PC-9 (cell line): ENCODE results near the gene CD209. TPM values are rescaled to one million over a fixed set of nuclear protein-coding genes. Genes with fewer than 3 reads are reported as not detected.

Experiments
- BruUV-seq: library from RNA; stranded (reverse); fragments of 400-500 nt; replicated peaks from 2 replicates; lab custom pipeline; 2021; lab: Mats Ljungman, UMichigan
- CTCF ChIA-PET: fragments of 300-600 bp; sonication (Branson Sonifier 250); formaldehyde crosslinking; loops from one replicate; lab custom pipeline; 2022; ENCODE audit warnings: antibody characterized with exemption; lab: Charles Lee
- POLR2A ChIA-PET: fragments of 300-600 bp; sonication (Branson Sonifier 250); formaldehyde crosslinking; loops from one replicate; lab custom pipeline; 2022; ENCODE audit warnings: antibody characterized with exemption; ENCODE audit not compliant: unreplicated experiment; lab: Charles Lee
- DNase-seq, 2 experiments: peaks; one replicate each; pipeline versions ENCODE4 v3.0.0 to v3.0.0-alpha.2; 2015 to 2022; ENCODE audit warnings: mixed read lengths in 1 of 2
- H2AFZ ChIP-seq: fragments of 200-600 bp; sonication (generic); 2 replicates; pipeline ENCODE4 v1.8.1; 2017; ENCODE audit warnings: antibody characterized with exemption
- H3F3A ChIP-seq: fragments of 200-600 bp; sonication (generic); 2 replicates; pipeline ENCODE4 v1.8.1; 2017; ENCODE audit warnings: antibody characterized with exemption, mild to moderate bottlenecking, low read depth; ENCODE audit not compliant: insufficient read depth
- H3K27ac ChIP-seq: fragments of 200-600 bp; sonication (generic); 2 replicates; pipeline ENCODE4 v1.6.1; 2016; ENCODE audit warnings: mixed run types
- H3K27me3 ChIP-seq: fragments of 200-600 bp; sonication (generic); 2 replicates; pipeline ENCODE4 v1.6.1; 2016; ENCODE audit warnings: low read depth, mixed run types; ENCODE audit not compliant: insufficient read depth
- H3K36me3 ChIP-seq: fragments of 200-600 bp; sonication (generic); 2 replicates; pipeline ENCODE4 v1.6.1; 2016; ENCODE audit warnings: low read depth, mixed run types
- H3K4me1 ChIP-seq: fragments of 200-600 bp; sonication (generic); replicated peaks from 2 replicates; pipeline ENCODE4 v1.6.1; 2016; ENCODE audit warnings: mixed run types; ENCODE audit not compliant: insufficient read depth
- H3K4me2 ChIP-seq: fragments of 200-600 bp; sonication (generic); 2 replicates; pipeline ENCODE4 v1.6.1; 2017; ENCODE audit warnings: mixed run types
- H3K4me3 ChIP-seq: fragments of 200-600 bp; sonication (generic); 2 replicates; pipeline ENCODE4 v1.6.1; 2016; ENCODE audit warnings: mixed run types
- H3K79me2 ChIP-seq: fragments of 200-600 bp; sonication (generic); 2 replicates; pipeline ENCODE4 v1.6.1; 2017; ENCODE audit warnings: low read depth, mixed run types
- H3K9me2 ChIP-seq: fragments of 200-600 bp; sonication (generic); 2 replicates; pipeline ENCODE4 v1.8.1; 2017; ENCODE audit warnings: mild to moderate bottlenecking; ENCODE audit not compliant: insufficient read depth
- H3K9me3 ChIP-seq: fragments of 200-600 bp; sonication (generic); 2 replicates; pipeline ENCODE4 v1.8.1; 2016; ENCODE audit warnings: low read depth; ENCODE audit not compliant: insufficient read depth
- H4K20me1 ChIP-seq: fragments of 200-600 bp; sonication (generic); 2 replicates; pipeline ENCODE4 v1.8.1; 2017; ENCODE audit not compliant: insufficient read depth
- EZH2 ChIP-seq: fragments of 200-600 bp; sonication (generic); IDR thresholded peaks from 2 replicates; pipeline ENCODE4 v1.8.0; 2017; ENCODE audit warnings: antibody characterized with exemption, low read depth
- intact Hi-C: fragments of 100-400 bp; cut with micrococcal nuclease; formaldehyde crosslinking; loops from one replicate; pipeline ENCODE4 v1.10.0; 2022; ENCODE audit not compliant: unreplicated experiment
- total RNA-seq: library from RNA; stranded (reverse); gene quantifications from 2 replicates; pipeline ENCODE4 v1.2.3, GENCODE V29; 2021
- TF ChIP-seq, protein P1 (sequence below): fragments of 200-600 bp; sonication (generic); conservative IDR thresholded peaks from 2 replicates; pipeline ENCODE4 v1.6.1; 2017; ENCODE audit warnings: mixed run types, antibody characterized with exemption, mild to moderate bottlenecking, moderate library complexity

Gene CD209
- total RNA-seq, 1 experiment from 2014 or later, result not detected

DNA sequence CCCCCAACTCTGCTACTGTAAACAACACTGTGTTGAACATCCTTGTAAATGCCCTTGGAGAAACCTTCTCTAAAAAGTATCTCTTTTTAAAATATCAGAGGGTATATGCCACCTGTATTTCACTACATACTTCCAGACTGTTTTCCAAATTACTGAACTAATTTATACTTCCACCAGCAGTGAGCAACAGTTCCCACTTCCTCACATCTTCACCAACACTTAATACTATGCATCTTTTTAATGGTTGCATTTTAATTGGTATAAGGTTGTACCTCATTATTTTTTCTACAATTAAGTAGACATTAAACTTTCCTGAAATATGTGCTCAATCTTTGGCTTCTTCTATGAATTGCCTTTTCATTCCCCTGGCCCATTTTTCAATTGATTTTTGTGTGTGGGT lies 37.5 kb upstream of the CD209 start:
- Histone ChIP-seq H2AFZ (no peak overlapping the region), H3K4me1 (peaks cover 23% of the 10 kb centered on the region), H3K27me3 (no peaks in the 10 kb centered on the region), H4K20me1 (no peaks in the 10 kb centered on the region), H3K79me2 (no peaks in the 10 kb centered on the region), H3K9me3 (no peaks in the 10 kb centered on the region; the same call in 1 of the 2 replicates), H3F3A (peaks cover 38% of the 10 kb centered on the region), H3K36me3 (no peaks in the 10 kb centered on the region), H3K4me2 (peak overlapping the region; percentile 23; the same call in 1 of the 2 replicates), H3K9me2 (no peaks in the 10 kb centered on the region), H3K4me3 (no peak overlapping the region), H3K27ac (peak overlapping the region; percentile 1)
- POLR2A ChIA-PET, result no interaction called here
- CTCF ChIA-PET, result no interaction called here
- TF ChIP-seq, protein P1, sequence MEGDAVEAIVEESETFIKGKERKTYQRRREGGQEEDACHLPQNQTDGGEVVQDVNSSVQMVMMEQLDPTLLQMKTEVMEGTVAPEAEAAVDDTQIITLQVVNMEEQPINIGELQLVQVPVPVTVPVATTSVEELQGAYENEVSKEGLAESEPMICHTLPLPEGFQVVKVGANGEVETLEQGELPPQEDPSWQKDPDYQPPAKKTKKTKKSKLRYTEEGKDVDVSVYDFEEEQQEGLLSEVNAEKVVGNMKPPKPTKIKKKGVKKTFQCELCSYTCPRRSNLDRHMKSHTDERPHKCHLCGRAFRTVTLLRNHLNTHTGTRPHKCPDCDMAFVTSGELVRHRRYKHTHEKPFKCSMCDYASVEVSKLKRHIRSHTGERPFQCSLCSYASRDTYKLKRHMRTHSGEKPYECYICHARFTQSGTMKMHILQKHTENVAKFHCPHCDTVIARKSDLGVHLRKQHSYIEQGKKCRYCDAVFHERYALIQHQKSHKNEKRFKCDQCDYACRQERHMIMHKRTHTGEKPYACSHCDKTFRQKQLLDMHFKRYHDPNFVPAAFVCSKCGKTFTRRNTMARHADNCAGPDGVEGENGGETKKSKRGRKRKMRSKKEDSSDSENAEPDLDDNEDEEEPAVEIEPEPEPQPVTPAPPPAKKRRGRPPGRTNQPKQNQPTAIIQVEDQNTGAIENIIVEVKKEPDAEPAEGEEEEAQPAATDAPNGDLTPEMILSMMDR, result no peak
- no peak for TF ChIP-seq EZH2
- intact Hi-C loops, result no loop called here
- no peak for DNase-seq
- BruUV-seq, result no TSS peak

DNA sequence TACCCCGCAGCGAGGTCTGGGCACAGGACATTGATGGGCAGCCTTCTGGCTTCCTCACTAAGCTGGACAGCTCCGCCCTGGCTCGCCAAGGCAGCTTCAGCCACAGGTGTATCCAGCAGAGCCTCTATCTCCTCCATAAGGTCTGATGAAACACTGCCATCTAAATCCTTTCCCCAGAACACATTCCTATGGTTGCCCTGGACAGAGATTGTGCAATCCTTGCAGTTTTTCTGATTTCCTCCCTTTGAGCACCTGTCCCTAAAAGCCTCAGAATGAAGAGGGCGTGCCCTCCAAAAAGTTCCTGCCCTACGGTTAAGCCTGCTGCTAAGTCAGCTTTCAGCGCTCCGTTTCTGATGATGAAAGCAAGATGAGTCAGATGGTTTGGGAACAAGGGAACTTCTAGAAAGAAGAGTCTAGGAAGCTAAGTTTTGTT lies 36.7 kb upstream of the CD209 start:
- no peaks in the 10 kb centered on the region for H3K27me3 ChIP-seq
- intact Hi-C loops, result no loop called here
- H3K36me3 ChIP-seq, result no peaks in the 10 kb centered on the region
- peak overlapping the region; percentile 1; the same call in 1 of the 2 replicates for H3K27ac ChIP-seq
- POLR2A ChIA-PET, result interaction anchor here (0.5 to 0.9 kb wide), 3 partner anchors 8 to 388 kb away, joined by 3 to 9 read pairs (median 6); no protein-coding TSS in a partner anchor
- H3F3A ChIP-seq, result peaks cover 45% of the 10 kb centered on the region
- no peaks in the 10 kb centered on the region; the same call in 1 of the 2 replicates for H3K9me3 ChIP-seq
- peak; percentile 79 to 100 for DNase-seq
- CTCF ChIA-PET, result interaction anchor here (0.5 to 0.9 kb wide), 2 partner anchors 16 to 103 kb away, joined by 3 read pairs; partner anchors contain the start of gene TRAPPC5
- H2AFZ ChIP-seq, result no peak overlapping the region
- H3K79me2 ChIP-seq, result no peaks in the 10 kb centered on the region
- H3K4me3 ChIP-seq, result no peak overlapping the region
- TF ChIP-seq EZH2, result no peak
- TF ChIP-seq, protein P1, result peak; percentile 20; the same call in 1 of the 2 replicates
- H3K9me2 ChIP-seq, result no peaks in the 10 kb centered on the region
- no TSS peak for BruUV-seq
- H3K4me2 ChIP-seq, result peak overlapping the region; percentile 54
- H3K4me1 ChIP-seq, result peaks cover 23% of the 10 kb centered on the region
- H4K20me1 ChIP-seq, result no peaks in the 10 kb centered on the region

DNA sequence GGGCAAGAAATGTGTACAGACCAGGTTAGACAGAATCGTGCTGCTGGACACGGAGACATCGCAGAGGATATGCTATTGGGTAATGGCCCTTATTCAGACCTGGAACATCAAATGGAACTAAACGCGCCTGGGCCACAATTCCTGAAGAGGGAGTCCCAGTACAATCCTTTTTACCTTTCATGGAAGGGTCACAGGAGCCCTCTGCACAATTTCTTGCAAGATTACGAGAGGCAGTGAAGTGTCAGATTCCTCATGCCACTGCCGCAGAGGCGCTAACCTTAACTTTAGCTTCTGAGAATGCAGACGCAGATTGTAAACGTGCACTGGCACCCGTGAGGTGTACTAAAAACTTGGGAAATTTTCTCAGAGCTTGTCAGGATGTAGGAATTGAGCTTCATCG lies 33.8 kb upstream of the CD209 start:
- Histone ChIP-seq H4K20me1 (no peaks in the 10 kb centered on the region), H3K4me3 (no peak overlapping the region), H2AFZ (no peak overlapping the region), H3K79me2 (no peaks in the 10 kb centered on the region), H3K4me1 (peaks cover 23% of the 10 kb centered on the region), H3K27me3 (no peaks in the 10 kb centered on the region), H3K9me2 (no peaks in the 10 kb centered on the region), H3K27ac (no peak overlapping the region), H3K4me2 (no peak overlapping the region), H3F3A (peaks cover 45% of the 10 kb centered on the region), H3K36me3 (no peaks in the 10 kb centered on the region), H3K9me3 (no peaks in the 10 kb centered on the region; the same call in 1 of the 2 replicates)
- DNase-seq, result no peak
- intact Hi-C loops, result no loop called here
- ChIA-PET POLR2A (no interaction called here), CTCF (no interaction called here)
- no TSS peak for BruUV-seq
- TF ChIP-seq EZH2, result no peak
- TF ChIP-seq, protein P1, result no peak
